Hepatocyte (in vitro differentiated cells): Measurements from ENCODE around the gene SNCG. TPM values are rescaled to one million over a fixed set of nuclear protein-coding genes. Genes with fewer than 3 reads are reported as not detected.

ENCODE experiments used
- polyA plus RNA-seq: library from polyadenylated mRNA; unstranded; fragments of >200 nt; fragmentation: Nextera tagmentation; extraction: Ambion mirVana; gene quantifications from 2 replicates; pipeline ENCODE4 v1.2.1, GENCODE V29; 2016
- small RNA-seq: library from RNA; depleted of rRNA; stranded (forward); fragments of <200 nt; gene quantifications from one replicate; pipeline ENCODE3, GENCODE V24; 2014
- total RNA-seq: library from RNA; depleted of rRNA; stranded (reverse); fragments of >200 nt; gene quantifications from 2 replicates; pipeline ENCODE4 v1.2.3, GENCODE V29; 2014

Gene SNCG
- total and polyA plus RNA-seq, 2 experiments from 2014 or later = 12.1 to 18.5 TPM

Small RNA genes lying within 50 kb of the gene (small RNA-seq; reads per million reads assigned to genes)
- not detected for gene BMS1P3

Other genes with a start within 250 kb of the SNCG start
- gene BMPR1A, start 202.0 kb upstream of the SNCG start, total RNA-seq = 58.0 and 58.7 TPM in 2 replicates
- gene BMPR1A, start 202.0 kb upstream of the SNCG start, polyA plus RNA-seq = 13.9 and 25.1 TPM in 2 replicates
- 1.9 and 4.9 TPM in 2 replicates for gene MMRN2, start 984 bp upstream of the SNCG start, total RNA-seq
- gene MMRN2, start 984 bp upstream of the SNCG start, polyA plus RNA-seq = 1.9 and 2.2 TPM in 2 replicates
- gene ADIRF, start 9.9 kb downstream of the SNCG start, total RNA-seq = not detected in 2 replicates
- gene ADIRF, start 9.9 kb downstream of the SNCG start, polyA plus RNA-seq = not detected in 2 replicates
- gene FAM25A, start 61.7 kb downstream of the SNCG start, total RNA-seq = not detected in 2 replicates
- gene FAM25A, start 61.7 kb downstream of the SNCG start, polyA plus RNA-seq = 0.57 TPM in 1 of 2 replicates, not detected in the other
- 695 and 698 TPM in 2 replicates for gene GLUD1, start 136.2 kb downstream of the SNCG start, total RNA-seq
- gene GLUD1, start 136.2 kb downstream of the SNCG start, polyA plus RNA-seq = 100 and 178 TPM in 2 replicates
- gene SHLD2, start 136.6 kb downstream of the SNCG start, total RNA-seq = 43.3 and 44.5 TPM in 2 replicates
- gene SHLD2, start 136.6 kb downstream of the SNCG start, polyA plus RNA-seq = 21.5 and 22.9 TPM in 2 replicates